ENCODE results near the gene JOSD2.
"Not testable (repeated sequence)": the region's sequence is repeated elsewhere in the genome, so short reads cannot be mapped to it uniquely, and the experiment has no call there.

The JOSD2 gene

DNA sequence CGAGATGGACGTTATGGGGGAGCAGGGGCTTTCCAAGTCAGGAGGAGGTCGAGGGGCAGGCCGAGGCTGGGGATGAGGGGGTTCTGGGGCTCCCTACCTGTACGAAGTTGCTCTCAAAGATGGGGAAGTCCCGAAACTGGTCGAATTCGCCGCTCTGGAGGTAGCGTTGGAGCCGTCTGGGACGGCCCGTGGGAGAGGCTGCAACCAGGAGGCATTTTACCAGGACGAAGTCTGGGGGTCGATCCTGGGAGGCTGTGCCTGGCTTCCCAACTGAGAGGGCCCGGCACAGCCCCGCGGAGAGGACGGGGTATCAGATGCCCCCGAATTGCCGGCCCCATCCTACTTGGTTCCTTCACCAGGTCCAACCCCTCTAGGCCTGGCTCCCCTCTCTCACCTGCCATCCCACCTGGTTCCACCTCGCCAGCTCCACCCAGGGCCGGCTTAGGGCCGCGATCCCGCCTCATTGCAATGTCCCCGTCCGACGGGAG is 35.2 kb downstream of the JOSD2 start:
- Histone ChIP-seq H3K4me3 (ENCODE audit: low read depth, low read length) (peak overlapping the region; percentile 49), H3K36me3 (ENCODE audit: control insufficient read depth, insufficient read depth, low read length) (peaks cover 26% of the 10 kb centered on the region), H3K9me3 (ENCODE audit: control insufficient read depth, insufficient read depth, low read length) (peaks cover 5% of the 10 kb centered on the region), H3K9ac (ENCODE audit: low read depth, low read length) (peak overlapping the region; percentile 47), H3K27me3 (ENCODE audit: control insufficient read depth, insufficient read depth, low read length) (no peaks in the 10 kb centered on the region), H3K4me1 (ENCODE audit: control insufficient read depth, insufficient read depth, low read length) (no peaks in the 10 kb centered on the region)

DNA sequence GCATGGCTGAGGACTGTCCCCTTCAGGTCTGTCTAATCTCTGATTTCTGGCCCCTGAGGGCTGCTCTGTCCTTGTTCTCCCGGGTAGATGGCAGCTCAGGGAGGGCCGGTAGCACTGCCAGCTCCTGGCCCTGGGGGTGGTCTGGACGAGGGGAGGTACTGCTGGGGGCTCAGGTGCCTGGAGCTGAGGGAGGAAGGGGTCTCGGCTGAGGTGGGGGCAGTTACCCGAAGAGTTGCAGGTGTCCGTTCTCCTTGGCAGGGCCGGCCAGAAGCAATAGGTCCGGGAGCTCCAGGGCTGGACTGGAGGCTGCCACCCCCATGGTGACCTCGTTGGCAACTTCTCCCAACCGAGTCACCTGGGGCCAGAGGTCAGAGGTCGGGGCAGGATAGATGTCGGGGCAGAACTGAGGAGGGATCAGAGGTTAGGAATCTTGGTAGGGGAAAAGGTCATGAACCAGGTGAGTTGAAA is 35.9 kb downstream of the JOSD2 start:
- H3K9ac ChIP-seq (ENCODE audit: low read depth, low read length) = no peak overlapping the region

DNA sequence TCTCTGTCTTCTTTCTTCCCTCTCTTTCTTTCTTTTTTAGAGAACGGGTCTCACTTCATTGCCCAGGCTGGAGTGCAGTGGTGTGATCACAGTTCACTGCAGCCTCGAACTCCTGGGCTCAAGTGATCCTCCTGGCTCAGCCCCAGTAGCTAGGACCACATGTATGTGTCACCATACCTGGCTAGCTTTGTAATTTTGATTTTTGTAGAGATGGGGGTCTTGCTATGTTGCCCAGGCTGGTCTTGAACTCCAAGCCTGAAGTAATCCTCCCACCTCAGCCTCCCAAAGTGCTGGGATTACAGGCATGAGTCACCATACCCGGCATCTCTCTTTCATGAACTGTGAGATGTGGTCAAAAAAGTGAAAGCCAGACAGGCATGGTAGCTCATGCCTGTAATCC is 37.7 kb downstream of the JOSD2 start:
- not testable (repeated sequence) for H3K27me3 ChIP-seq (ENCODE audit: control insufficient read depth, insufficient read depth, low read length); H3K4me3 ChIP-seq (ENCODE audit: low read depth, low read length); H3K4me1 ChIP-seq (ENCODE audit: control insufficient read depth, insufficient read depth, low read length); H3K9ac ChIP-seq (ENCODE audit: low read depth, low read length); H3K9me3 ChIP-seq (ENCODE audit: control insufficient read depth, insufficient read depth, low read length); H3K36me3 ChIP-seq (ENCODE audit: control insufficient read depth, insufficient read depth, low read length)

More for the DNA sequence above, 35.9 kb downstream of the JOSD2 start:
- Histone ChIP-seq H3K4me3 (ENCODE audit: low read depth, low read length) (no peak overlapping the region), H3K9me3 (ENCODE audit: control insufficient read depth, insufficient read depth, low read length) (peaks cover 5% of the 10 kb centered on the region), H3K27me3 (ENCODE audit: control insufficient read depth, insufficient read depth, low read length) (no peaks in the 10 kb centered on the region), H3K4me1 (ENCODE audit: control insufficient read depth, insufficient read depth, low read length) (no peaks in the 10 kb centered on the region), H3K36me3 (ENCODE audit: control insufficient read depth, insufficient read depth, low read length) (peaks cover 20% of the 10 kb centered on the region)

DNA sequence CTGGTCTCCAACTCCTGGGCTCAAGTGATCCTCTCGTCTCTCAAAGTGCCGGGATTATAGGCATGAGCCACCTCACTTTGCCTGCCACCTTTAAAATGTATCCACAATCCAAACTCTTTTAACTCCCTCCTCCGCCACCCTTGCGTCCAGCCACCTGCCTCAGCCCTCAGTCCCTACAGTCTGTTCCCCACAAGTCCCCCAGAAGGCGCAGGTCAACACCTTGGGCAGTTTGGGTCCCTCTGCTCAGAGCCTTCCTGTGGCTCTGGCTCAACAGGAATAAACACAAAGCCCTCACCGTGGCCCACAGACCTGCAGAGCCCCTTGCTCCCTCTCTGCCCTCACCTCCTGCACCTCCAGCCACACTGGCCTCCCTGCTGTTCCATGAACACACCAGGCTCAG is 42.2 kb downstream of the JOSD2 start:
- H3K9ac ChIP-seq (ENCODE audit: low read depth, low read length) = no peak overlapping the region
- no peak overlapping the region for H3K4me3 ChIP-seq (ENCODE audit: low read depth, low read length)
- H3K9me3 ChIP-seq (ENCODE audit: control insufficient read depth, insufficient read depth, low read length) = no peaks in the 10 kb centered on the region

DNA sequence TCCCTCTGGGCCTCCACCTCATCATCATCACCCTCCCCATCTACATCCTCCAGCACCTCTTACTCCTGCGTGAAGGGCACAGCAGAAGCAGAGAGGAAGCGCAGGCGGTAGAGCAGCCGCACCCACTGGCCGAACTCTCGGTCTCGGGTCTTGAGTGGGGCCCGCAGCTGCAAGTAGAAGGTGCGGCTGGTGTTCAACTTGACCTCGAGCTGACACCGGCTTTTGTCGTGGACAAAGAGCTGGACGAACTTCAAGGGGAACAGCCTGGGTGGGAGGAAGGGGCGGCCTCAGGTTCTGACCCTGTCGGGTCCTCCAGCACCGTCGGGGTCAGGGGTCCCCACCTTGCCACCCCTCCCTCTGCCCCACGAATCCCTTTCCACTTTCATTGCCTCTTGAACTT is 43.4 kb downstream of the JOSD2 start:
- H3K9ac ChIP-seq (ENCODE audit: low read depth, low read length) = no peak overlapping the region
- no peaks in the 10 kb centered on the region for H3K36me3 ChIP-seq (ENCODE audit: control insufficient read depth, insufficient read depth, low read length)
- H3K4me3 ChIP-seq (ENCODE audit: low read depth, low read length) = no peak overlapping the region
- H3K9me3 ChIP-seq (ENCODE audit: control insufficient read depth, insufficient read depth, low read length) = no peaks in the 10 kb centered on the region
- no peaks in the 10 kb centered on the region for H3K27me3 ChIP-seq (ENCODE audit: control insufficient read depth, insufficient read depth, low read length)
- no peaks in the 10 kb centered on the region for H3K4me1 ChIP-seq (ENCODE audit: control insufficient read depth, insufficient read depth, low read length)

More for the DNA sequence above, 42.2 kb downstream of the JOSD2 start:
- Histone ChIP-seq H3K4me1 (ENCODE audit: control insufficient read depth, insufficient read depth, low read length) (no peaks in the 10 kb centered on the region), H3K36me3 (ENCODE audit: control insufficient read depth, insufficient read depth, low read length) (no peaks in the 10 kb centered on the region), H3K27me3 (ENCODE audit: control insufficient read depth, insufficient read depth, low read length) (no peaks in the 10 kb centered on the region)

DNA sequence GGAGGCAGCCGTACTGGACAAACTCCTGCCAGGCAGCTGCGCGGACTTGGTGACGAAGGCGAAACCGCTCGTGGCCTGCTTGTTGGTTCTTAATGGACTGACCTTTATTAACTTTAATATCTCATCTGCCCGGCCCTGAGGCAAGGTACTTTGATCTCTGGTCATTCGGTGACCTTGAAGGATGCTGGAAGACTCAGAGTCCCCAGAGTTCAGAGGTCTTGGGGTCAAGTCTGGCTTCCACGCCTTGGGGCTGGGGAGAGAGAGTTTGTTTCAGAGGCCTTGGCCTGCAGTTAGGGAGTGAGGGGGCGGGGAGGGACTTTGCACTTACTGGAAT is 44.3 kb downstream of the JOSD2 start:
- Histone ChIP-seq H3K27me3 (ENCODE audit: control insufficient read depth, insufficient read depth, low read length) (no peaks in the 10 kb centered on the region), H3K4me1 (ENCODE audit: control insufficient read depth, insufficient read depth, low read length) (no peaks in the 10 kb centered on the region), H3K9me3 (ENCODE audit: control insufficient read depth, insufficient read depth, low read length) (no peaks in the 10 kb centered on the region), H3K4me3 (ENCODE audit: low read depth, low read length) (no peak overlapping the region), H3K36me3 (ENCODE audit: control insufficient read depth, insufficient read depth, low read length) (peaks cover 2% of the 10 kb centered on the region), H3K9ac (ENCODE audit: low read depth, low read length) (no peak overlapping the region)

DNA sequence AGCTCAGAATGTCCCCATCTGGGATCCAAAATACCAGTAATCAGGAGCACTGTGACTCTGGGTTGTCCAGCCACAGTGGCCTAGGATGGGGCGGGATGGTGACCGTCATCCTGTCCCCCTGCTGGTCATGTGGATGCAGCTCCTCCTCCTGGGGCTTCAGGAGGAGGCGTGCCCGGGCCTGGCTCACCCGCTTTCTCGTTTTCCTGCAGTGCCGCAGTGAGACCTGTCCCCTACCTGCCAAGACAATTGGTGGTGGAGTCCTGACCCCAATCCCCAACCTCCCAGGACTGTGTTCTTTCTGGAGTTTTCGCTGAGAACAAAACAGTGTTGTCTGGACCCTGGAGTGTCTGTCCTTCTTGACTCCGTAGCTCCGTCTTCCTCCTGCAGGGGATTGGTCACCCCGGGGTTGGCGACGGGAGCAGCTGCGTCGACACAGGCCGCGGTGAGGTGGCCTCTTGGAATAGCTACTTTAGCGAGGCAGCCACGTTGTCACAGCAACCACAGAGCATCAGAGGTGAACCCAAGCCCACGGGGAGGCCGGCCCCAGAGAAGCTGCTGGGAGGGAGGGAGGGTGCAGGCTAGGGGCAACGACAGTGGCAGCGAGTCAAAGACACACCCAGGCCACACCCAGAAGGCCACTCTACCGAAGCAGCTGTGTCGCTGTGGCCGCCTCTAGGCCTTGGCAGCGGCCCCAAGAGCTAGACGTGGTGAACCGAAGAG is 44.8 kb downstream of the JOSD2 start:
- no peaks in the 10 kb centered on the region for H3K9me3 ChIP-seq (ENCODE audit: control insufficient read depth, insufficient read depth, low read length)
- H3K4me1 ChIP-seq (ENCODE audit: control insufficient read depth, insufficient read depth, low read length) = no peaks in the 10 kb centered on the region
- H3K27me3 ChIP-seq (ENCODE audit: control insufficient read depth, insufficient read depth, low read length) = no peaks in the 10 kb centered on the region
- H3K36me3 ChIP-seq (ENCODE audit: control insufficient read depth, insufficient read depth, low read length) = peaks cover 2% of the 10 kb centered on the region
- no peak overlapping the region for H3K9ac ChIP-seq (ENCODE audit: low read depth, low read length)
- H3K4me3 ChIP-seq (ENCODE audit: low read depth, low read length) = no peak overlapping the region

DNA sequence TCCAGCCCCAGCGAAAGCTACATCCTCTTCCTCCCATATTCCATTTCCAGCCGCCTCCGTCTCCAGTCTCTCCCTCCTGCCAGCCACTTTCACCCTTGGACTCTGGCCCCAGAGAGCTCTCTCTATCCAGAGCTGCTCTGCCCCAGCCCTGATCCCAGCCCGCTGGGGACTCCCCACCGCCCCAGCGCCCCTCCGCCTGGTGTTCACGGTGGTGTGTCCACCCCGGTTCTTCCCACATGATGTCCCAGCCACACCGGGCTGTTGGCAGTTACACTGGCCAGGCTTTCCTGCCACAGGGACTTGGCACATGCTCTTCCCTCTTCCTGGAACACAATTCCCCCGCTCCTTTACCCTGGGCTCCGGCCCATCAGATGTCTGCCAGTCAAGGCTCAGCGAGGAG is 46.0 kb downstream of the JOSD2 start:
- no peaks in the 10 kb centered on the region for H3K27me3 ChIP-seq (ENCODE audit: control insufficient read depth, insufficient read depth, low read length)
- H3K9ac ChIP-seq (ENCODE audit: low read depth, low read length) = no peak overlapping the region
- H3K36me3 ChIP-seq (ENCODE audit: control insufficient read depth, insufficient read depth, low read length) = peaks cover 2% of the 10 kb centered on the region
- no peaks in the 10 kb centered on the region for H3K9me3 ChIP-seq (ENCODE audit: control insufficient read depth, insufficient read depth, low read length)
- H3K4me3 ChIP-seq (ENCODE audit: low read depth, low read length) = no peak overlapping the region
- no peaks in the 10 kb centered on the region for H3K4me1 ChIP-seq (ENCODE audit: control insufficient read depth, insufficient read depth, low read length)

DNA sequence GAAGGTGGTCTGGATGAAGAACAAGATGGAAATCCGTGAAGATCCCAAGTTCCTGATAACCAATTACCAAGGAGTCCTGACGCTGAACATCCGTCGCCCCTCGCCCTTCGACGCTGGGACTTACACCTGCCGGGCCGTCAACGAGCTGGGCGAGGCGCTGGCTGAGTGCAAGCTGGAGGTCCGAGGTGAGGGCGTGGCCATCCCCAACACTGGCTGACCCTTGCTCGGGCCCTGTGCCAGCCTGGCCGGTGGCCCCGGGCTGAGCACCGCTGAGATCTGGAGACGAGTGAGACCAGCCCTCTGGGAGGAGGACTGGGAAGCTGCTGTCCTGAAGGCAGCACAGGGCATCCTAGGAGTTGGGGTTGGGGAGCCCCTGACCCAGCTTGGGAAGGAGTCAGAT is 46.6 kb downstream of the JOSD2 start:
- Histone ChIP-seq H3K36me3 (ENCODE audit: control insufficient read depth, insufficient read depth, low read length) (peaks cover 2% of the 10 kb centered on the region), H3K27me3 (ENCODE audit: control insufficient read depth, insufficient read depth, low read length) (no peaks in the 10 kb centered on the region), H3K9ac (ENCODE audit: low read depth, low read length) (no peak overlapping the region), H3K4me3 (ENCODE audit: low read depth, low read length) (no peak overlapping the region), H3K9me3 (ENCODE audit: control insufficient read depth, insufficient read depth, low read length) (no peaks in the 10 kb centered on the region), H3K4me1 (ENCODE audit: control insufficient read depth, insufficient read depth, low read length) (no peaks in the 10 kb centered on the region)

DNA sequence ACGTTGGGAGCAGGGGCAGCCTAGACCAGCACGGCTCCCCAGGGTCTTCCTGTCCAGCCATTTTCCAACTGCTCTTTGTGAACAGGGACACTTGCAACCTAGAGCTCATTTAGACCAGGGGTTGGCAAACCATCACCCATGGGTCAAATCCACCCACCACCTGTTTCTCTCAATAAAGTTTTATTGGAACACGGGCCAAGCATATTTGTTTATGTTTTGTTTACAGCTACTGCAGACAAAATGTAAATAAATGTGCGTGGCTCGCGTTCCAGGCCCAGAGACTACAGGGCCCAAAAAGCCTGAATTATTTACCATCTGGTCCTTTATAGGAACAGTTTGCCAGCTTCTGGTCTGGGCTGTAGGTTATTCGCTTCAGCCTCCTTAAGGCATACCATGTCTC is 48.0 kb downstream of the JOSD2 start:
- Histone ChIP-seq H3K9ac (ENCODE audit: low read depth, low read length) (no peak overlapping the region), H3K9me3 (ENCODE audit: control insufficient read depth, insufficient read depth, low read length) (no peaks in the 10 kb centered on the region), H3K36me3 (ENCODE audit: control insufficient read depth, insufficient read depth, low read length) (peaks cover 2% of the 10 kb centered on the region), H3K4me3 (ENCODE audit: low read depth, low read length) (no peak overlapping the region), H3K4me1 (ENCODE audit: control insufficient read depth, insufficient read depth, low read length) (no peaks in the 10 kb centered on the region), H3K27me3 (ENCODE audit: control insufficient read depth, insufficient read depth, low read length) (peaks cover 5% of the 10 kb centered on the region)

DNA sequence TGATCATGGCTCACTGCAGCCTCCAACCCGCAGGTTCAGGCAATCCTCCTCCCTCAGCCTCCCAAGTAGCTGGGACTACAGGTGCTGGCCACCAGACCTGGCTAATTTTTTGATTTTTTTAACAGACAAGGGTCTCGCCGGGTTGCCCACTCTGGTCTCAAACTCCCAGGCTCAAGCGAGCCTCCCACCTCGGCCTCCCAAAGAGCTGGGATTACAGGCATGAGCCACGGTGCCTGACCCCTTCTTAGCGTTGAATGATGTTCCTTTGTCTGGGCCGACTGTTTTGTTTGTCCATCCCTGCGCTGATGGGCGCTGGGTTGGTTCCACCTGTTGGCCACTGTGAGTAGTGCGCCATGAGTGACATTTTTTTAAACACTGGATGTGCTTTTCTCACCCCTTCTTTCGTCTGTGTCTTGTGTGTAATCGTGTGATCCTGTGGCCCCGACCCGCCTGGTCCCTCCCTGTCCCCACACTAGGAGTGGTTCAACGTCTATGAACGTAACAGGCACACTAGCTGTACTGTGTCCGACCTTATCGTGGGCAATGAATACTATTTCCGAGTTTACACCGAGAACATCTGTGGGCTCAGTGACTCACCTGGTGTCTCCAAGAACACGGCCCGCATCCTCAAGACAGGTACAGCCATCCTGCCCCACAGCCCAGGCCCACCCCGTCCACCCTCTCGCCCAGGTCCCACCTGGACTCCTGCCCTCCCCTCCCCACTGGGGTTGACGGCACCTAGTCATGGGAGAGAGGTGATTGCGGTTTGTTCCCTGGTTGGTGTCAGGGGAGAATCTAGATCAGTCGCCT is 49.7 kb downstream of the JOSD2 start:
- H3K27me3 ChIP-seq (ENCODE audit: control insufficient read depth, insufficient read depth, low read length) = peaks cover 13% of the 10 kb centered on the region
- no peaks in the 10 kb centered on the region for H3K9me3 ChIP-seq (ENCODE audit: control insufficient read depth, insufficient read depth, low read length)
- no peak overlapping the region for H3K9ac ChIP-seq (ENCODE audit: low read depth, low read length)
- H3K4me1 ChIP-seq (ENCODE audit: control insufficient read depth, insufficient read depth, low read length) = no peaks in the 10 kb centered on the region
- peaks cover 2% of the 10 kb centered on the region for H3K36me3 ChIP-seq (ENCODE audit: control insufficient read depth, insufficient read depth, low read length)
- no peak overlapping the region for H3K4me3 ChIP-seq (ENCODE audit: low read depth, low read length)
